ENCODE measurements around the gene PTPA.
A peak's percentile ranks its signal among the peaks of the same experiment; 100 is the strongest.

The PTPA gene

DNA sequence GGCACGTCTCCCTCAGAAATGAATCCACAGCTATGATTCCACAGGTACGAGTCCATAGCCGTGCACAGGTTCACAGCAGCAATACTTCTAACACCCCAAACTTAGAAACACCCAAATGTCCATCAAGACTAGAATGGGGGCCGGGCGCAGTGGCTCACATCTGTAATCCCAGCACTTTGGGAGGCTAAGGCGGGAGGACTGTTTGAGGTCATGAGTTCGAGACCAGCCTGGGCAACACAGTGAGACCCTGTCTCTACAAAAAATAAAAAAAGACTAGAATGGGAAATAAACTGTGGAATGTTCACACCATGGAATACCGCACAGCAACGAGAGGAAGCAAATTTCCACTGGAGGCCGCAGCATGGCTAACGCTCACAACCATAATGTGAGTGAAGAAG, 34.6 kb upstream of the PTPA start:
- no peak overlapping the region for H3K4me3 ChIP-seq (ENCODE audit: low read depth, low read length)
- no peaks in the 10 kb centered on the region for H3K9me3 ChIP-seq (ENCODE audit: control insufficient read depth, insufficient read depth, low read depth, low read length)
- H3K36me3 ChIP-seq (ENCODE audit: control insufficient read depth in 2 of 2, insufficient read depth in 1 of 2, low read length in 2 of 2), result no peaks in the 10 kb centered on the region
- ChIA-PET POLR2A (no interaction called here), CTCF (interaction anchor here (1.0 kb wide), 1 partner anchor 148 kb away, joined by 4 read pairs; no protein-coding TSS in a partner anchor)
- TF ChIP-seq ZNF121 (tag by site-specific recombination; IDR thresholded peaks at IDR 0.05), result peak; percentile 82
- no peak for TF ChIP-seq ZNF473 (tag by site-specific recombination; IDR thresholded peaks at IDR 0.05)
- no peak for TF ChIP-seq ZFP37 (tag by site-specific recombination; IDR thresholded peaks at IDR 0.05)
- TF ChIP-seq, protein P1, sequence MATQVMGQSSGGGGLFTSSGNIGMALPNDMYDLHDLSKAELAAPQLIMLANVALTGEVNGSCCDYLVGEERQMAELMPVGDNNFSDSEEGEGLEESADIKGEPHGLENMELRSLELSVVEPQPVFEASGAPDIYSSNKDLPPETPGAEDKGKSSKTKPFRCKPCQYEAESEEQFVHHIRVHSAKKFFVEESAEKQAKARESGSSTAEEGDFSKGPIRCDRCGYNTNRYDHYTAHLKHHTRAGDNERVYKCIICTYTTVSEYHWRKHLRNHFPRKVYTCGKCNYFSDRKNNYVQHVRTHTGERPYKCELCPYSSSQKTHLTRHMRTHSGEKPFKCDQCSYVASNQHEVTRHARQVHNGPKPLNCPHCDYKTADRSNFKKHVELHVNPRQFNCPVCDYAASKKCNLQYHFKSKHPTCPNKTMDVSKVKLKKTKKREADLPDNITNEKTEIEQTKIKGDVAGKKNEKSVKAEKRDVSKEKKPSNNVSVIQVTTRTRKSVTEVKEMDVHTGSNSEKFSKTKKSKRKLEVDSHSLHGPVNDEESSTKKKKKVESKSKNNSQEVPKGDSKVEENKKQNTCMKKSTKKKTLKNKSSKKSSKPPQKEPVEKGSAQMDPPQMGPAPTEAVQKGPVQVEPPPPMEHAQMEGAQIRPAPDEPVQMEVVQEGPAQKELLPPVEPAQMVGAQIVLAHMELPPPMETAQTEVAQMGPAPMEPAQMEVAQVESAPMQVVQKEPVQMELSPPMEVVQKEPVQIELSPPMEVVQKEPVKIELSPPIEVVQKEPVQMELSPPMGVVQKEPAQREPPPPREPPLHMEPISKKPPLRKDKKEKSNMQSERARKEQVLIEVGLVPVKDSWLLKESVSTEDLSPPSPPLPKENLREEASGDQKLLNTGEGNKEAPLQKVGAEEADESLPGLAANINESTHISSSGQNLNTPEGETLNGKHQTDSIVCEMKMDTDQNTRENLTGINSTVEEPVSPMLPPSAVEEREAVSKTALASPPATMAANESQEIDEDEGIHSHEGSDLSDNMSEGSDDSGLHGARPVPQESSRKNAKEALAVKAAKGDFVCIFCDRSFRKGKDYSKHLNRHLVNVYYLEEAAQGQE (tag by site-specific recombination; IDR thresholded peaks at IDR 0.05), result no peak
- H3K27ac ChIP-seq (ENCODE audit: extremely low read depth, low read depth, low read length), result no peak overlapping the region
- H3K4me1 ChIP-seq (ENCODE audit: control insufficient read depth, insufficient read depth, low read length), result no peaks in the 10 kb centered on the region

DNA sequence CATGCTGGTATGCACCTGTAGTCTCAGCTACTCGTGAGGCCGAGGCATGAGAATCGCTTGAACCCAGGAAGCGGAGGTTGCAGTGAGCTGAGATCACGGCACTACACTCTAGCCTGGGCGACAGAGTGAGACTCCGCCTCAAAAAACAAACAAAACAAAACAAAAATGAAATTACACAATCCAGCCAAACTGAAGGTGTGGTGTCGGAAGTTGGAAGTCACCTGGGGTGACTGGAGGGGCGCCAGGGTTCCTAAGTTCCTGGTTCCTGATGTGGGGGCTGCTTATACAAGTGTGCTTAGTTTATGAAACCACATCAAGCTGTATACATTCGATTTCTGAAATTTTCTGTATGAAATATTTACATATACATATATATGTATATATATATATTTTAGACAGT, 34.0 kb upstream of the PTPA start:
- no peak overlapping the region for H3K27ac ChIP-seq (ENCODE audit: extremely low read depth, low read depth, low read length)
- POLR2A ChIA-PET, result interaction anchor here (0.6 kb wide), 1 partner anchor 49 kb away, joined by 3 read pairs; the partner anchor contains the start of gene SH3GLB2
- no peaks in the 10 kb centered on the region for H3K36me3 ChIP-seq (ENCODE audit: control insufficient read depth in 2 of 2, insufficient read depth in 1 of 2, low read length in 2 of 2)
- H3K4me3 ChIP-seq (ENCODE audit: low read depth, low read length), result no peak overlapping the region
- TF ChIP-seq, protein P2, sequence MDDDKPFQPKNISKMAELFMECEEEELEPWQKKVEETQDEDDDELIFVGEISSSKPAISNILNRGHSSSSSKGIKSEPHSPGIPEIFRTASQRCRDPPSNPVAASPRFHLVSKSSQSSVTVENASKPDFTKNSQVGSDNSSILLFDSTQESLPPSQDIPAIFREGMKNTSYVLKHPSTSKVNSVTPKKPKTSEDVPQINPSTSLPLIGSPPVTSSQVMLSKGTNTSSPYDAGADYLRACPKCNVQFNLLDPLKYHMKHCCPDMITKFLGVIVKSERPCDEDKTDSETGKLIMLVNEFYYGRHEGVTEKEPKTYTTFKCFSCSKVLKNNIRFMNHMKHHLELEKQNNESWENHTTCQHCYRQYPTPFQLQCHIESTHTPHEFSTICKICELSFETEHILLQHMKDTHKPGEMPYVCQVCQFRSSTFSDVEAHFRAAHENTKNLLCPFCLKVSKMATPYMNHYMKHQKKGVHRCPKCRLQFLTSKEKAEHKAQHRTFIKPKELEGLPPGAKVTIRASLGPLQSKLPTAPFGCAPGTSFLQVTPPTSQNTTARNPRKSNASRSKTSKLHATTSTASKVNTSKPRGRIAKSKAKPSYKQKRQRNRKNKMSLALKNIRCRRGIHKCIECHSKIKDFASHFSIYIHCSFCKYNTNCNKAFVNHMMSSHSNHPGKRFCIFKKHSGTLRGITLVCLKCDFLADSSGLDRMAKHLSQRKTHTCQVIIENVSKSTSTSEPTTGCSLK (tag by site-specific recombination; IDR thresholded peaks at IDR 0.05), result no peak
- TF ChIP-seq KLF1 (tag by site-specific recombination; IDR thresholded peaks at IDR 0.05), result no peak
- TF ChIP-seq, protein P3, sequence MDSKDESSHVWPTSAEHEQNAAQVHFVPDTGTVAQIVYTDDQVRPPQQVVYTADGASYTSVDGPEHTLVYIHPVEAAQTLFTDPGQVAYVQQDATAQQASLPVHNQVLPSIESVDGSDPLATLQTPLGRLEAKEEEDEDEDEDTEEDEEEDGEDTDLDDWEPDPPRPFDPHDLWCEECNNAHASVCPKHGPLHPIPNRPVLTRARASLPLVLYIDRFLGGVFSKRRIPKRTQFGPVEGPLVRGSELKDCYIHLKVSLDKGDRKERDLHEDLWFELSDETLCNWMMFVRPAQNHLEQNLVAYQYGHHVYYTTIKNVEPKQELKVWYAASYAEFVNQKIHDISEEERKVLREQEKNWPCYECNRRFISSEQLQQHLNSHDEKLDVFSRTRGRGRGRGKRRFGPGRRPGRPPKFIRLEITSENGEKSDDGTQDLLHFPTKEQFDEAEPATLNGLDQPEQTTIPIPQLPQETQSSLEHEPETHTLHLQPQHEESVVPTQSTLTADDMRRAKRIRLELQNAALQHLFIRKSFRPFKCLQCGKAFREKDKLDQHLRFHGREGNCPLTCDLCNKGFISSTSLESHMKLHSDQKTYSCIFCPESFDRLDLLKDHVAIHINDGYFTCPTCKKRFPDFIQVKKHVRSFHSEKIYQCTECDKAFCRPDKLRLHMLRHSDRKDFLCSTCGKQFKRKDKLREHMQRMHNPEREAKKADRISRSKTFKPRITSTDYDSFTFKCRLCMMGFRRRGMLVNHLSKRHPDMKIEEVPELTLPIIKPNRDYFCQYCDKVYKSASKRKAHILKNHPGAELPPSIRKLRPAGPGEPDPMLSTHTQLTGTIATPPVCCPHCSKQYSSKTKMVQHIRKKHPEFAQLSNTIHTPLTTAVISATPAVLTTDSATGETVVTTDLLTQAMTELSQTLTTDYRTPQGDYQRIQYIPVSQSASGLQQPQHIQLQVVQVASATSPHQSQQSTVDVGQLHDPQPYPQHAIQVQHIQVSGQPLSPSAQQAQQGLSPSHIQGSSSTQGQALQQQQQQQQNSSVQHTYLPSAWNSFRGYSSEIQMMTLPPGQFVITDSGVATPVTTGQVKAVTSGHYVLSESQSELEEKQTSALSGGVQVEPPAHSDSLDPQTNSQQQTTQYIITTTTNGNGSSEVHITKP (tag by site-specific recombination; IDR thresholded peaks at IDR 0.05), result 0 out of 2 replicates have a peak, but pooled peaks have one; percentile 12
- 0 out of 2 replicates have a peak, but pooled peaks cover 2% of the 10 kb centered on the region for H3K4me1 ChIP-seq (ENCODE audit: control insufficient read depth, insufficient read depth, low read length)
- CTCF ChIA-PET, result interaction anchor here (1.3 kb wide), 1 partner anchor 26 kb away, joined by 4 read pairs; no protein-coding TSS in a partner anchor
- H3K9me3 ChIP-seq (ENCODE audit: control insufficient read depth, insufficient read depth, low read depth, low read length), result no peaks in the 10 kb centered on the region

DNA sequence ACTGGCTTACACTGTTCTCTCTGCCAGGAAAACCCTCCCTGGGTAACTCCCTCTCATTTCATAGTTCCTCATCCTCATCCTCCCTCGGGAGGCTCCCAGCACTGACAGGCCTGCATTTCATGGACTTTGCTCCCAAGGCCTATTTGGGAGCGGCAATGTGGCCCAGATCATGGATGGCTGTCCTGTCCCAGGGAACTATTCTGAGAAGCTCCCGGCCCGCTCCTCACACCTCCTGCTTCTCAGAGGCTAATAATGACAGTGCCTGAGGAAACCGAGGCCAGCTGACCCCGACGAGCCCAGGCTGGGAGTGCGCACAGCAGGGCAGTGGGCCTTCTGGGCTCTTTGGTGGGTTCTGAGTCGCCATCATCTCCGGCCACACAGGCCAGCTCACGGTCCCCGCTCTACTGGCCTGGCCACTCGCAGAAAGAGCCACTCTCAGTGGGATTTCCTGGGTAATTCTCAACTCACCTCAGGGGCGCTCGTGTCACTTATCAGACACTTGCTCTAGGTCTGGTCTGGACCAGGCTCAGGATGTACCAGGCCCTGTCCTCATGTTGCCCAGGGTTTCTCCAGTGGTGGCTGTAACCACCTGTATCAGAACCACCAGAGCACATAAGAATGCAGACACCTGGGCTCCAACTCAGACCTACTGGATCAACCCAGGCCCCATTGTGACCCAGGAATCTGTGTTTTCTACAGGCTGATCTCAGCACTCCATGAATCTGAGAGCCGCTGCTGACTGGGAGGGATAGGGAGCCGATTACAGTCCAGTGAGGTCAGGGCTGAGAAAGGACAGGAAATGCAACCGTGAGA, 32.3 kb upstream of the PTPA start:
- CTCF ChIA-PET, result interaction anchor here (0.9 kb wide), 1 partner anchor 782 kb away, joined by 3 read pairs; no protein-coding TSS in a partner anchor
- Histone ChIP-seq H3K36me3 (ENCODE audit: control insufficient read depth in 2 of 2, insufficient read depth in 1 of 2, low read length in 2 of 2) (peaks cover 0 to 7% of the 10 kb centered on the region in 2 experiments; a peak in 1 of 3 replicates), H3K9me3 (ENCODE audit: control insufficient read depth, insufficient read depth, low read depth, low read length) (no peaks in the 10 kb centered on the region), H3K4me3 (ENCODE audit: low read depth, low read length) (no peak overlapping the region), H3K27ac (ENCODE audit: extremely low read depth, low read depth, low read length) (no peak overlapping the region), H3K4me1 (ENCODE audit: control insufficient read depth, insufficient read depth, low read length) (0 out of 2 replicates have a peak, but pooled peaks cover 2% of the 10 kb centered on the region)
- POLR2A ChIA-PET, result no interaction called here
- no peak for TF ChIP-seq ZNF585B (tag by site-specific recombination; IDR thresholded peaks at IDR 0.05)
- TF ChIP-seq, protein P4, sequence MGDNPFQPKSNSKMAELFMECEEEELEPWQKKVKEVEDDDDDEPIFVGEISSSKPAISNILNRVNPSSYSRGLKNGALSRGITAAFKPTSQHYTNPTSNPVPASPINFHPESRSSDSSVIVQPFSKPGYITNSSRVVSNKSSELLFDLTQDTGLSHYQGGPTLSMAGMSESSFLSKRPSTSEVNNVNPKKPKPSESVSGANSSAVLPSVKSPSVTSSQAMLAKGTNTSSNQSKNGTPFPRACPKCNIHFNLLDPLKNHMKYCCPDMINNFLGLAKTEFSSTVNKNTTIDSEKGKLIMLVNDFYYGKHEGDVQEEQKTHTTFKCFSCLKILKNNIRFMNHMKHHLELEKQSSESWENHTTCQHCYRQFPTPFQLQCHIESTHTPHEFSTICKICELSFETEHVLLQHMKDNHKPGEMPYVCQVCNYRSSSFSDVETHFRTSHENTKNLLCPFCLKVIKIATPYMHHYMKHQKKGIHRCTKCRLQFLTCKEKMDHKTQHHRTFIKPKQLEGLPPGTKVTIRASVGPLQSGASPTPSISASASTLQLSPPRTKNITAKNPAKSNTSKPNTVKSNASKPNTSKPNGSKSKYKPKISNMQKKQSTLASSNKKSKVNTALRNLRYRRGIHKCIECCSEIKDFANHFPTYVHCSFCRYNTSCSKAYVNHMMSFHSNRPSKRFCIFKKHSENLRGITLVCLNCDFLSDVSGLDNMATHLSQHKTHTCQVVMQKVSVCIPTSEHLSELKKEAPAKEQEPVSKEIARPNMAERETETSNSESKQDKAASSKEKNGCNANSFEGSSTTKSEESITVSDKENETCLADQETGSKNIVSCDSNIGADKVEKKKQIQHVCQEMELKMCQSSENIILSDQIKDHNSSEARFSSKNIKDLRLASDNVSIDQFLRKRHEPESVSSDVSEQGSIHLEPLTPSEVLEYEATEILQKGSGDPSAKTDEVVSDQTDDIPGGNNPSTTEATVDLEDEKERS (tag by site-specific recombination; IDR thresholded peaks at IDR 0.05), result no peak
- peak; percentile 88 for TF ChIP-seq ZBTB20 (tag by site-specific recombination; IDR thresholded peaks at IDR 0.05)
- peak; percentile 26; the same call in 1 of the 2 replicates for TF ChIP-seq WT1 (tag by site-specific recombination; IDR thresholded peaks at IDR 0.05)
- TF ChIP-seq ZNF24 (tag by site-specific recombination; IDR thresholded peaks at IDR 0.05), result no peak
- TF ChIP-seq ZNF433 (tag by site-specific recombination; IDR thresholded peaks at IDR 0.05; ENCODE audit: low read depth), result no peak
- TF ChIP-seq, protein P5, sequence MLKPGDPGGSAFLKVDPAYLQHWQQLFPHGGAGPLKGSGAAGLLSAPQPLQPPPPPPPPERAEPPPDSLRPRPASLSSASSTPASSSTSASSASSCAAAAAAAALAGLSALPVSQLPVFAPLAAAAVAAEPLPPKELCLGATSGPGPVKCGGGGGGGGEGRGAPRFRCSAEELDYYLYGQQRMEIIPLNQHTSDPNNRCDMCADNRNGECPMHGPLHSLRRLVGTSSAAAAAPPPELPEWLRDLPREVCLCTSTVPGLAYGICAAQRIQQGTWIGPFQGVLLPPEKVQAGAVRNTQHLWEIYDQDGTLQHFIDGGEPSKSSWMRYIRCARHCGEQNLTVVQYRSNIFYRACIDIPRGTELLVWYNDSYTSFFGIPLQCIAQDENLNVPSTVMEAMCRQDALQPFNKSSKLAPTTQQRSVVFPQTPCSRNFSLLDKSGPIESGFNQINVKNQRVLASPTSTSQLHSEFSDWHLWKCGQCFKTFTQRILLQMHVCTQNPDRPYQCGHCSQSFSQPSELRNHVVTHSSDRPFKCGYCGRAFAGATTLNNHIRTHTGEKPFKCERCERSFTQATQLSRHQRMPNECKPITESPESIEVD (tag by site-specific recombination; IDR thresholded peaks at IDR 0.05), result no peak
- TF ChIP-seq GLIS2 (tag by site-specific recombination; IDR thresholded peaks at IDR 0.05), result no peak

All from HEK293 (cell line).